CD8-positive, alpha-beta memory T cell (primary cell): Measurements from ENCODE around the gene TRMT61B. TPM values are rescaled to one million over a fixed set of nuclear protein-coding genes. Genes with fewer than 3 reads are reported as not detected.

Experiments
- CTCF ChIA-PET: fragments of 350-600 bp; sonication (Branson Sonifier 250); formaldehyde crosslinking; loops from one replicate; lab custom pipeline; 2021; ENCODE audit warnings: antibody characterized with exemption; lab: Charles Lee
- POLR2A ChIA-PET: fragments of 350-600 bp; sonication (Branson Sonifier 250); formaldehyde crosslinking; loops from one replicate; lab custom pipeline; 2021; ENCODE audit warnings: antibody characterized with exemption; lab: Charles Lee
- DNase-seq, 5 donors: peaks; one replicate each; pipeline versions ENCODE4 v3.0.0 to v3.0.0-alpha.2; 2020 to 2022; ENCODE audit warnings: mixed read lengths in 1 of 5
- H3K27ac ChIP-seq: one replicate; pipeline ENCODE4 v1.7.0; 2013; ENCODE audit warnings: low read depth, mild to moderate bottlenecking, low read length, moderate library complexity
- H3K27me3 ChIP-seq: 2 replicates; pipeline ENCODE4 v1.7.0; 2013; ENCODE audit warnings: low read length, mild to moderate bottlenecking; ENCODE audit not compliant: insufficient read depth, poor library complexity, severe bottlenecking
- H3K36me3 ChIP-seq: 2 replicates; pipeline ENCODE4 v1.7.0; 2013; ENCODE audit warnings: mild to moderate bottlenecking, low read length, moderate library complexity; ENCODE audit not compliant: insufficient read depth
- H3K4me1 ChIP-seq: 2 replicates; pipeline ENCODE4 v1.7.0; 2013; ENCODE audit warnings: mild to moderate bottlenecking, low read length, moderate library complexity; ENCODE audit not compliant: insufficient read depth
- H3K4me3 ChIP-seq: 2 replicates; pipeline ENCODE4 v1.7.0; 2013; ENCODE audit warnings: mild to moderate bottlenecking, low read length
- H3K9me3 ChIP-seq: 2 replicates; pipeline ENCODE4 v1.7.0; 2013; ENCODE audit warnings: mild to moderate bottlenecking, low read length
- H3K27ac Mint-ChIP-seq, 8 donors: one replicate each; pipeline ENCODE4 v1.8.0; 2020 to 2021; ENCODE audit warnings: mixed read lengths in 8 of 8, mild to moderate bottlenecking in 6 of 8, inconsistent platforms in 3 of 8, moderate library complexity in 3 of 8
- H3K27me3 Mint-ChIP-seq, 2 donors: one replicate each; pipeline ENCODE4 v1.8.0; 2020 to 2021; ENCODE audit warnings: mixed read lengths in 2 of 2, mild to moderate bottlenecking in 1 of 2, moderate library complexity in 1 of 2
- H3K36me3 Mint-ChIP-seq, 3 donors: one replicate each; pipeline ENCODE4 v1.8.0; 2020 to 2021; ENCODE audit warnings: mixed read lengths in 3 of 3, inconsistent platforms in 1 of 3, mild to moderate bottlenecking in 1 of 3
- H3K4me1 Mint-ChIP-seq, 3 donors: one replicate each; pipeline ENCODE4 v1.8.0; 2020 to 2021; ENCODE audit warnings: mixed read lengths in 3 of 3, inconsistent platforms in 1 of 3, mild to moderate bottlenecking in 1 of 3
- H3K4me3 Mint-ChIP-seq, 7 donors: one replicate each; pipeline ENCODE4 v1.8.0; 2020 to 2021; ENCODE audit warnings: mixed read lengths in 7 of 7, mild to moderate bottlenecking in 6 of 7, moderate library complexity in 4 of 7, inconsistent platforms in 2 of 7
- H3K9me3 Mint-ChIP-seq, 5 donors: one replicate each; pipeline ENCODE4 v1.8.0; 2020 to 2022; ENCODE audit warnings: mixed read lengths in 5 of 5, mild to moderate bottlenecking in 3 of 5, moderate library complexity in 2 of 5, inconsistent platforms in 1 of 5
- polyA plus RNA-seq: library from polyadenylated mRNA; unstranded; fragments of 300-500 nt; fragmentation: Illumina TruSeq; gene quantifications from one replicate; pipeline ENCODE4 v1.2.3, GENCODE V29; 2021
- total RNA-seq, 2 experiments: library from RNA; stranded (reverse); gene quantifications; one replicate each; pipeline ENCODE4 v1.2.3, GENCODE V29; 2021

The TRMT61B gene
- total and polyA plus RNA-seq, 3 experiments from 2014 or later, result 16.6 to 20.2 (median 18.3) TPM

DNA sequence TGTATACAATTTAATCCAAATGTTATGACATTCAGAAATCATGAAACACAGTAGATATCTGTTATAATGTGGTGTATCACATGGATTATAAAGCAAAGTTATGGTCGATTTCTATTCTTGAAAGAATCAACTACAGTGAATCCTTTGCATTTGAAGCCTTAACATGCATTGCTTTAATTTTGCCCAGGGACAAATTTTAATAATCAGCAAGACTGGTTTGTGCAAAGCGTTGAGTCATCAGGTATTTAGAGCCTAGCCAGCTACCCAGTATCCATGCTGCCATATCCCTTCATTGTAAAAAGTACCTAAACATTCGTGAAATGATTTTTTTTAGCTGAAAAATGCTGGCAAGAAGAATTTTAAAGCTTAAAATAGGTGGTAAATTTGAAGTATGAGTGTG lies 68.4 kb downstream of the TRMT61B start:
- Mint-ChIP-seq H3K9me3 (peaks cover 0 to 5% (median 0%) of the 10 kb centered on the region in 5 donors), H3K27ac (no peak overlapping the region), H3K4me1 (peaks cover 12 to 19% (median 14%) of the 10 kb centered on the region in 3 donors), H3K36me3 (peaks cover 8 to 70% (median 17%) of the 10 kb centered on the region in 3 donors), H3K27me3 (no peaks in the 10 kb centered on the region), H3K4me3 (no peak overlapping the region)
- no peaks in the 10 kb centered on the region for H3K27me3 ChIP-seq
- H3K36me3 ChIP-seq, result peaks cover 16% of the 10 kb centered on the region
- H3K4me1 ChIP-seq, result no peaks in the 10 kb centered on the region
- POLR2A ChIA-PET, result no interaction called here
- no peak overlapping the region for H3K4me3 ChIP-seq
- CTCF ChIA-PET, result no interaction called here
- DNase-seq, result no peak
- no peaks in the 10 kb centered on the region for H3K9me3 ChIP-seq
- H3K27ac ChIP-seq, result no peak overlapping the region

Other genes starting within 250 kb of the TRMT61B start
- gene PPP1CB, start 118.5 kb downstream of the TRMT61B start, total RNA-seq, result 100 to 1,000 TPM; 208 to 214 TPM
- gene PPP1CB, start 118.5 kb downstream of the TRMT61B start, polyA plus RNA-seq, result 95.4 TPM
- gene SPDYA, start 59.5 kb downstream of the TRMT61B start, total RNA-seq, result under 1 TPM; 0.83 to 0.84 TPM
- 0.61 TPM for gene SPDYA, start 59.5 kb downstream of the TRMT61B start, polyA plus RNA-seq
- 100 to 1,000 TPM; 169 to 186 TPM for gene WDR43, start 24.4 kb upstream of the TRMT61B start, total RNA-seq
- 40.0 TPM for gene WDR43, start 24.4 kb upstream of the TRMT61B start, polyA plus RNA-seq
- 1 to 10 TPM; 5.0 to 5.2 TPM for gene TOGARAM2, start 111.0 kb upstream of the TRMT61B start, total RNA-seq
- 2.5 TPM for gene TOGARAM2, start 111.0 kb upstream of the TRMT61B start, polyA plus RNA-seq
- not detected for gene PCARE, start 204.2 kb upstream of the TRMT61B start, total RNA-seq
- gene PCARE, start 204.2 kb upstream of the TRMT61B start, polyA plus RNA-seq, result not detected
- gene CLIP4, start 245.1 kb upstream of the TRMT61B start, total RNA-seq, result 10 to 100 TPM; 20.5 to 22.3 TPM
- 35.8 TPM for gene CLIP4, start 245.1 kb upstream of the TRMT61B start, polyA plus RNA-seq